ENCODE measurements around the gene PAAF1. TPM values are rescaled to one million over a fixed set of nuclear protein-coding genes. Genes with fewer than 3 reads are reported as not detected.

Gene PAAF1
- total RNA-seq, result 6.3 and 6.5 TPM in 2 replicates

GRCh38 chr11:73876424-73877310, at the start of gene PAAF1, which contains the start of gene COA4:
Gene PAAF1 (plus strand): TSS chr11:73876999. CDS start chr11:73877022, 23 bp downstream.
Gene COA4 (minus strand): TSS chr11:73876846. CDS start chr11:73873378, 3,468 bp downstream.

GRCh38 chr11:73950869-73951710, 74.3 kb downstream of the PAAF1 start, which contains the start of gene DNAJB13:
Gene DNAJB13 (plus strand): TSS chr11:73951026. CDS start chr11:73951070, 44 bp downstream.

Other genes starting within 250 kb of the PAAF1 start
- gene PLEKHB1, start 230.4 kb upstream of the PAAF1 start, total RNA-seq, result 0.74 TPM in 1 of 2 replicates, not detected in the other
- gene RAB6A, start 115.9 kb upstream of the PAAF1 start, total RNA-seq, result 99.5 and 101 TPM in 2 replicates
- 20.2 and 33.8 TPM in 2 replicates for gene MRPL48, start 89.1 kb upstream of the PAAF1 start, total RNA-seq
- gene COA4, start 153 bp upstream of the PAAF1 start, total RNA-seq, result 126 and 131 TPM in 2 replicates
- gene DNAJB13, start 74.0 kb downstream of the PAAF1 start, total RNA-seq, result 0.15 TPM in 1 of 2 replicates, not detected in the other
- gene UCP2, start 105.8 kb downstream of the PAAF1 start, total RNA-seq, result 4.1 and 11.4 TPM in 2 replicates
- gene UCP3, start 132.1 kb downstream of the PAAF1 start, total RNA-seq, result 0.07 and 0.54 TPM in 2 replicates